ENCODE data around the gene RXRA. TPM values are rescaled to one million over a fixed set of nuclear protein-coding genes. Genes with fewer than 3 reads are reported as not detected.

The RXRA gene
- total and polyA plus RNA-seq, 2 of the 13 experiments (the other 11 are each of a cell fraction or from before 2014, with no cell fraction given), result 18.9 to 29.2 TPM

DNA sequence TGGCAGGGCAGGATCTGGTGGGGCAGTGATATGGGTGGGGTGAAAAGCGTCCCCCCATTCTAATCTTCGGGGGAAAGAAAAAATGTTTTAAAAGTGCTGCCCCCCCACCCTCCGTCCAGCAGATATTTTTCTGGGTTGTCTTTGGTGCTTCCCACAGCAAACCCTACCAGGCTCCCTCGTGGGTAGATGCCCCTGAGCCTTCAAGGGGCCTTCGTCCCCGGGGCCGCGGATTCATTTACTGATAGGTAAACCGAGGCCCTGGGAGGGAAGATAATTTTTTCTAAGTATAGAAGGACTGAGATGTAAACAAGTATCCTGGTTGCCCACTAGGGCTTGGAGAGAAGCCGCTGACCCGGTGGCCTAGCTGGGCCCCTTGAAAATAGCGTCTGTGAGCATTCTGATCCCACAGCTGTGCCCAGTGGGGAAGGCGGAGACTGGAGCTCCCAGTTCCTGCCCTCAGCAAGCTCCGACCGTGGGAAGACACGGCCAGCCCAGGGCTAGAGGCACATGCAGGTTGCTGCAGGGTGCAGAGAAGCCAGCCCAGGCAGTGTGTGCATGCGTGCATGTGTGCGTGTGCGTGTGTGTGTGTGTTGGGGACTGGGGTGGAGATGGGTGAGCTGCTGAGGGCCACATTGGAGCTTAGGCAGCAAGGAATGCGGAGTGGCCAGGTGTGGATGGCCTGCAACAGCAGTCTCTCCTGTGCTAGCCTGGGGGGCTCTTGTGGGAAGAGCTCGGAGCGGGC is 6.0 kb upstream of the RXRA start (continued):
- TF ChIP-seq, protein P1, sequence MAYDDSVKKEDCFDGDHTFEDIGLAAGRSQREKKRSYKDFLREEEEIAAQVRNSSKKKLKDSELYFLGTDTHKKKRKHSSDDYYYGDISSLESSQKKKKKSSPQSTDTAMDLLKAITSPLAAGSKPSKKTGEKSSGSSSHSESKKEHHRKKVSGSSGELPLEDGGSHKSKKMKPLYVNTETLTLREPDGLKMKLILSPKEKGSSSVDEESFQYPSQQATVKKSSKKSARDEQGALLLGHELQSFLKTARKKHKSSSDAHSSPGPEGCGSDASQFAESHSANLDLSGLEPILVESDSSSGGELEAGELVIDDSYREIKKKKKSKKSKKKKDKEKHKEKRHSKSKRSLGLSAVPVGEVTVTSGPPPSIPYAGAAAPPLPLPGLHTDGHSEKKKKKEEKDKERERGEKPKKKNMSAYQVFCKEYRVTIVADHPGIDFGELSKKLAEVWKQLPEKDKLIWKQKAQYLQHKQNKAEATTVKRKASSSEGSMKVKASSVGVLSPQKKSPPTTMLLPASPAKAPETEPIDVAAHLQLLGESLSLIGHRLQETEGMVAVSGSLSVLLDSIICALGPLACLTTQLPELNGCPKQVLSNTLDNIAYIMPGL (CRISPR knock-in tag; IDR thresholded peaks at IDR 0.05; ENCODE audit: borderline replicate concordance in 1 of 2, low read depth in 1 of 2), result peak in 1 of 2 experiments; percentile 8; a peak in 1 of 4 replicates
- TF ChIP-seq ZNF263 (CRISPR knock-in tag; IDR thresholded peaks at IDR 0.05) (no peak), ZKSCAN1 (IDR thresholded peaks at IDR 0.05; ENCODE audit: low read length) (no peak), HDAC1 (CRISPR knock-in tag; IDR thresholded peaks at IDR 0.05) (no peak; the same call in 1 of the 2 replicates), MAF1 (CRISPR knock-in tag; IDR thresholded peaks at IDR 0.05; ENCODE audit: borderline replicate concordance) (no peak), ZSCAN9 (CRISPR knock-in tag; IDR thresholded peaks at IDR 0.05; ENCODE audit: borderline replicate concordance) (no peak), ZNF788 (CRISPR knock-in tag; IDR thresholded peaks at IDR 0.05; ENCODE audit: borderline replicate concordance) (no peak), MBNL3 (CRISPR knock-in tag; conservative IDR thresholded peaks at IDR 0.05) (no peak), DNMT1 (CRISPR knock-in tag; IDR thresholded peaks at IDR 0.05) (no peak), ZNF282 (IDR thresholded peaks at IDR 0.05; ENCODE audit: partially characterized antibody) (no peak)
- TF ChIP-seq, protein P2, sequence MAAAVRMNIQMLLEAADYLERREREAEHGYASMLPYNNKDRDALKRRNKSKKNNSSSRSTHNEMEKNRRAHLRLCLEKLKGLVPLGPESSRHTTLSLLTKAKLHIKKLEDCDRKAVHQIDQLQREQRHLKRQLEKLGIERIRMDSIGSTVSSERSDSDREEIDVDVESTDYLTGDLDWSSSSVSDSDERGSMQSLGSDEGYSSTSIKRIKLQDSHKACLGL (CRISPR knock-in tag; IDR thresholded peaks at IDR 0.05), result no peak
- TF ChIP-seq, protein P3, sequence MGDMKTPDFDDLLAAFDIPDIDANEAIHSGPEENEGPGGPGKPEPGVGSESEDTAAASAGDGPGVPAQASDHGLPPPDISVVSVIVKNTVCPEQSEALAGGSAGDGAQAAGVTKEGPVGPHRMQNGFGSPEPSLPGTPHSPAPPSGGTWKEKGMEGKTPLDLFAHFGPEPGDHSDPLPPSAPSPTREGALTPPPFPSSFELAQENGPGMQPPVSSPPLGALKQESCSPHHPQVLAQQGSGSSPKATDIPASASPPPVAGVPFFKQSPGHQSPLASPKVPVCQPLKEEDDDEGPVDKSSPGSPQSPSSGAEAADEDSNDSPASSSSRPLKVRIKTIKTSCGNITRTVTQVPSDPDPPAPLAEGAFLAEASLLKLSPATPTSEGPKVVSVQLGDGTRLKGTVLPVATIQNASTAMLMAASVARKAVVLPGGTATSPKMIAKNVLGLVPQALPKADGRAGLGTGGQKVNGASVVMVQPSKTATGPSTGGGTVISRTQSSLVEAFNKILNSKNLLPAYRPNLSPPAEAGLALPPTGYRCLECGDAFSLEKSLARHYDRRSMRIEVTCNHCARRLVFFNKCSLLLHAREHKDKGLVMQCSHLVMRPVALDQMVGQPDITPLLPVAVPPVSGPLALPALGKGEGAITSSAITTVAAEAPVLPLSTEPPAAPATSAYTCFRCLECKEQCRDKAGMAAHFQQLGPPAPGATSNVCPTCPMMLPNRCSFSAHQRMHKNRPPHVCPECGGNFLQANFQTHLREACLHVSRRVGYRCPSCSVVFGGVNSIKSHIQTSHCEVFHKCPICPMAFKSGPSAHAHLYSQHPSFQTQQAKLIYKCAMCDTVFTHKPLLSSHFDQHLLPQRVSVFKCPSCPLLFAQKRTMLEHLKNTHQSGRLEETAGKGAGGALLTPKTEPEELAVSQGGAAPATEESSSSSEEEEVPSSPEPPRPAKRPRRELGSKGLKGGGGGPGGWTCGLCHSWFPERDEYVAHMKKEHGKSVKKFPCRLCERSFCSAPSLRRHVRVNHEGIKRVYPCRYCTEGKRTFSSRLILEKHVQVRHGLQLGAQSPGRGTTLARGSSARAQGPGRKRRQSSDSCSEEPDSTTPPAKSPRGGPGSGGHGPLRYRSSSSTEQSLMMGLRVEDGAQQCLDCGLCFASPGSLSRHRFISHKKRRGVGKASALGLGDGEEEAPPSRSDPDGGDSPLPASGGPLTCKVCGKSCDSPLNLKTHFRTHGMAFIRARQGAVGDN (CRISPR knock-in tag; IDR thresholded peaks at IDR 0.05), result peak; percentile 63; the same call in 1 of the 2 replicates
- TF ChIP-seq, protein P4, sequence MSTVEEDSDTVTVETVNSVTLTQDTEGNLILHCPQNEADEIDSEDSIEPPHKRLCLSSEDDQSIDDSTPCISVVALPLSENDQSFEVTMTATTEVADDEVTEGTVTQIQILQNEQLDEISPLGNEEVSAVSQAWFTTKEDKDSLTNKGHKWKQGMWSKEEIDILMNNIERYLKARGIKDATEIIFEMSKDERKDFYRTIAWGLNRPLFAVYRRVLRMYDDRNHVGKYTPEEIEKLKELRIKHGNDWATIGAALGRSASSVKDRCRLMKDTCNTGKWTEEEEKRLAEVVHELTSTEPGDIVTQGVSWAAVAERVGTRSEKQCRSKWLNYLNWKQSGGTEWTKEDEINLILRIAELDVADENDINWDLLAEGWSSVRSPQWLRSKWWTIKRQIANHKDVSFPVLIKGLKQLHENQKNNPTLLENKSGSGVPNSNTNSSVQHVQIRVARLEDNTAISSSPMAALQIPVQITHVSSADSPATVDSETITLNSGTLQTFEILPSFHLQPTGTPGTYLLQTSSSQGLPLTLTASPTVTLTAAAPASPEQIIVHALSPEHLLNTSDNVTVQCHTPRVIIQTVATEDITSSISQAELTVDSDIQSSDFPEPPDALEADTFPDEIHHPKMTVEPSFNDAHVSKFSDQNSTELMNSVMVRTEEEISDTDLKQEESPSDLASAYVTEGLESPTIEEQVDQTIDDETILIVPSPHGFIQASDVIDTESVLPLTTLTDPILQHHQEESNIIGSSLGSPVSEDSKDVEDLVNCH (CRISPR knock-in tag; IDR thresholded peaks at IDR 0.05), result no peak
